HL-60 (cell line): ENCODE measurements around the gene BPGM.
"Not testable (repeated sequence)": the region's sequence is repeated elsewhere in the genome, so short reads cannot be mapped to it uniquely, and the experiment has no call there.

Source experiments
- DNase-seq, 2 experiments: peaks; one replicate each; pipeline ENCODE4 v3.0.0-alpha.2; 2010 to 2020; ENCODE audit warnings: low read depth in 1 of 2, low spot score in 1 of 2
- H3K27ac ChIP-seq: fragments of 250-450 bp; sonication (Bioruptor Pico); replicated peaks from 2 replicates; pipeline ENCODE4 v1.5.1; 2020; ENCODE audit warnings: mild to moderate bottlenecking, moderate library complexity
- H3K27me3 ChIP-seq: fragments of 250-450 bp; sonication (Bioruptor Pico); 2 replicates; pipeline ENCODE4 v1.5.1; 2021; ENCODE audit warnings: mild to moderate bottlenecking, moderate library complexity; ENCODE audit not compliant: insufficient read depth, poor library complexity, severe bottlenecking
- H3K4me3 ChIP-seq: replicated peaks from 2 replicates; pipeline ENCODE4 v1.5.1; 2011; ENCODE audit warnings: mild to moderate bottlenecking, control low read depth, low read length; ENCODE audit not compliant: insufficient read depth
- GABPA ChIP-seq: IDR thresholded peaks from 2 replicates; pipeline ENCODE4 v1.6.1; 2012; ENCODE audit warnings: low read depth
- POLR2AphosphoS5 ChIP-seq: IDR thresholded peaks from 2 replicates; pipeline ENCODE4 v1.6.1; 2012; ENCODE audit warnings: low read depth
- REST ChIP-seq: IDR thresholded peaks from 2 replicates; pipeline ENCODE4 v1.6.1; 2012; ENCODE audit warnings: low read depth; ENCODE audit not compliant: insufficient replicate concordance
- SPI1 ChIP-seq: IDR thresholded peaks from 2 replicates; pipeline ENCODE4 v1.6.1; 2012; ENCODE audit warnings: low read depth, mild to moderate bottlenecking, borderline replicate concordance
- TF ChIP-seq, protein P1 (sequence below): IDR thresholded peaks from one replicate; pipeline ENCODE4 v1.5.1; 2011; ENCODE audit warnings: low read length, control low read depth, inconsistent platforms; ENCODE audit not compliant: insufficient read depth

Gene BPGM

DNA sequence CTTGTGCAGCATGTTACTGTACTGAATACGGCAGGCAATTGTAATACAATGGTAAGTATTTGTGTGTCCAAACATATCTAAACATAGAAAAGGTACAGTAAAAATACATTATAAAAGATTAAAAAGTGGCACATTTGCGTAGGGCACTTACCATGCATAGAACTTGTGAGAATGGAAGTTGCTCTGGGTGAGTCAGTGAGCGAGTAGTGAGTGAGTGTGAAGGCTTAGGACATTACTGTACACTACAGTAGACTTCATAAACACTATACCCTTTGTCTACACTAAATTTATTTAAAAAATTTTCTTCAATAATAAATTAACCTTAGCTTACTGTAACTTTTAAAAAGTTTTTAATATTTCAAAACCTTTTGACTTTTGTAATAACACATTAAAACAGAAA is 37.5 kb downstream of the BPGM start:
- H3K4me3 ChIP-seq, result no peak overlapping the region
- no peak for DNase-seq
- no peak overlapping the region for H3K27ac ChIP-seq
- TF ChIP-seq REST, result no peak
- TF ChIP-seq POLR2AphosphoS5, result no peak
- TF ChIP-seq GABPA, result no peak
- TF ChIP-seq SPI1, result no peak
- TF ChIP-seq, protein P1, sequence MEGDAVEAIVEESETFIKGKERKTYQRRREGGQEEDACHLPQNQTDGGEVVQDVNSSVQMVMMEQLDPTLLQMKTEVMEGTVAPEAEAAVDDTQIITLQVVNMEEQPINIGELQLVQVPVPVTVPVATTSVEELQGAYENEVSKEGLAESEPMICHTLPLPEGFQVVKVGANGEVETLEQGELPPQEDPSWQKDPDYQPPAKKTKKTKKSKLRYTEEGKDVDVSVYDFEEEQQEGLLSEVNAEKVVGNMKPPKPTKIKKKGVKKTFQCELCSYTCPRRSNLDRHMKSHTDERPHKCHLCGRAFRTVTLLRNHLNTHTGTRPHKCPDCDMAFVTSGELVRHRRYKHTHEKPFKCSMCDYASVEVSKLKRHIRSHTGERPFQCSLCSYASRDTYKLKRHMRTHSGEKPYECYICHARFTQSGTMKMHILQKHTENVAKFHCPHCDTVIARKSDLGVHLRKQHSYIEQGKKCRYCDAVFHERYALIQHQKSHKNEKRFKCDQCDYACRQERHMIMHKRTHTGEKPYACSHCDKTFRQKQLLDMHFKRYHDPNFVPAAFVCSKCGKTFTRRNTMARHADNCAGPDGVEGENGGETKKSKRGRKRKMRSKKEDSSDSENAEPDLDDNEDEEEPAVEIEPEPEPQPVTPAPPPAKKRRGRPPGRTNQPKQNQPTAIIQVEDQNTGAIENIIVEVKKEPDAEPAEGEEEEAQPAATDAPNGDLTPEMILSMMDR, result no peak
- no peaks in the 10 kb centered on the region for H3K27me3 ChIP-seq

DNA sequence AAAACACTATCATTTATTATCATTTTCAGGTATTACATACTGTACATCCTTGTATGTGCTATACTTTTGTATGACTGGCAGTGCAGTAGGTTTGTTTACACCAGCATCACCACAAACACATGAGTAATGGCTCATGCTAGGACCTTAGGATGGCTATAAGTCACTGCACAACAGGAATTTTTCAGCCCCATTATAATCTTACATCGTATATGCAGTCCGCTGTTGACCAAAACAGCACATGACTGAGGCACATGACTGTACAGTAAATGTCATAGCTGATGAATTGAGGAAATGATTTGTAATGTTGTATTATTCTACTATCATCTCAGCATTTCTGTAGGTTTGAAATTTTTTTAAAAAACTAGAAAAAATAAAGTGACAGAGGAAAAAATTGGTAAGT is 38.6 kb downstream of the BPGM start:
- TF ChIP-seq, protein P1, result no peak
- no peak for TF ChIP-seq REST
- Histone ChIP-seq H3K4me3 (no peak overlapping the region), H3K27ac (no peak overlapping the region), H3K27me3 (no peaks in the 10 kb centered on the region)
- DNase-seq, result no peak

DNA sequence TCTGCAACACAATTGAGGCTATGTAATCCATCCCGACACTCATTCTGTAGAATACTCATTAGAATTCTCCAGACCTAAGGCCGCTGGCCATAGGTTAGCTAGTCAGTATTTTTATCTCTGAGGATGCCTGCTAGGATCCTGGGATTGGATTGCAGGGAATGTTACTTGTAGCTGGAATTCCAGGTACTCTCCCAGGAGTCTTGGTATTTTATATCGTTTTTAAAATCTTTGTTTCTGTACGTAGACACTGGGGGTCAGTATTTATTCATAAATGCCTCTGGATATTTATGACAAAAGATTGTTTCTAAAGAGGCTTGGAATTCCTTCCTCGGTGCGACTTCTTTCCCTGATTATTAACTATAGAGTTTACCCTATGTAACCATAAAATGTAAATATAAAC is 40.1 kb downstream of the BPGM start:
- TF ChIP-seq SPI1 (no peak), GABPA (no peak), REST (no peak), POLR2AphosphoS5 (no peak)
- TF ChIP-seq, protein P1, result no peak
- H3K27ac ChIP-seq, result no peak overlapping the region
- DNase-seq, result no peak
- no peaks in the 10 kb centered on the region for H3K27me3 ChIP-seq
- no peak overlapping the region for H3K4me3 ChIP-seq

DNA sequence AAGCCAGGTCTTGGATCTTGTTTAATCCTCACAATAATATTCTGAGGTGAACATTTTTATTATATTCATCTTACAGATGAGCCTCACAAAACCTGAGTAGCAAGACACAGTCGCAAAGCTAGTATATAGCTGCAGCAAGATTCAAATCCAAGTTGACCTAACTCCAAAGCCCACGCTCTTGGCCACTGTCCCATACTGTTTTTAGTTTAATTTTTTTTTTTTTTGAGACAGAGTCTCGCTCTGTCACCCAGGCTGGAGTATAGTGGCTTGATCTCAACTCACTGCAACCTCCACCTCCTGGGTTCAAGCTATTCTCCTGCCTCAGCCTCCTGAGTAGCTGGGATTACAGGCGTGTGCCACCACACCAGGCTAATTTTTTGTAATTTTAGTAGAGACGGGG is 42.9 kb downstream of the BPGM start:
- H3K4me3 ChIP-seq, DNase-seq, H3K27ac ChIP-seq, H3K27me3 ChIP-seq: not testable (repeated sequence)
